ENCODE data around the gene RNMT. TPM values are rescaled to one million over a fixed set of nuclear protein-coding genes. Genes with fewer than 3 reads are reported as not detected.
"Not testable (repeated sequence)": the region's sequence is repeated elsewhere in the genome, so short reads cannot be mapped to it uniquely, and the experiment has no call there.

Gene RNMT
- total and polyA plus RNA-seq, 2 experiments from 2014 or later: 15.2 to 39.4 TPM

DNA sequence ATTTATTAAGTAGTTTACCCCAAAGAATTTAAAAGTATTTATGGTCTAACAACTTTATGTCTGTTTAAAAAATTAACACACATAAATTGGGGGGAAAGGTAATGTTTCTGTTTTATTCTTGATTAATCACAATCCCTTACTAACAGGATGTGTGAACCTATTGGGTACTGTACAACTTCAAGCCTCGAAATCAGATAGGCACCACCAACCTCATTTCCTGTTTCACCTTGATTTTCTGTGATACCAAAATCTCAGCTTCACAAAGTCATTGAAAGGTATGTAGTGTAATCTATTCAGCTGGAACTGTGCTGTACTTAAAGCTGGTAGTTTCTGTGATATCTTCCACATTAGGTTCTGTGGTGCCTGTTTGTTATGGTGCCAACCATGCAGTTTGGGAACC, 4.0 kb downstream of the RNMT start:
- TF ChIP-seq EZH2 (IDR thresholded peaks at IDR 0.05; ENCODE audit: insufficient read depth, poor library complexity, severe bottlenecking) (no peak), EZH2phosphoT487 (IDR thresholded peaks at IDR 0.05; ENCODE audit: insufficient read depth, low read depth) (no peak)
- peaks cover 91% of the 10 kb centered on the region for H3K79me2 ChIP-seq (ENCODE audit: insufficient read depth)
- 0 out of 2 replicates have a peak, but pooled peaks cover 4% of the 10 kb centered on the region for H3F3A ChIP-seq (ENCODE audit: insufficient read depth)
- H4K20me1 ChIP-seq (ENCODE audit: insufficient read depth): no peaks in the 10 kb centered on the region; the same call in 1 of the 2 replicates
- H2AFZ ChIP-seq: no peak overlapping the region
- H3K4me2 ChIP-seq (ENCODE audit: unreplicated experiment): no peak overlapping the region
- in situ Hi-C loops (cut with MboI): no loop called here
- no peaks in the 10 kb centered on the region for H3K9me2 ChIP-seq (ENCODE audit: insufficient read depth)
- peaks cover 8% of the 10 kb centered on the region for H3K4me1 ChIP-seq (ENCODE audit: insufficient read depth)
- WGBS, 2 experiments (ENCODE audit: low coverage in 1 of 2, low lambda C conversion rate in 2 of 2, missing lambda C conversion rate in 2 of 2): 91 to 100% methylated on average over 1 of the region's 1 CpG
- no peak overlapping the region for H3K27ac ChIP-seq
- H3K27me3 ChIP-seq (replicated peaks; ENCODE audit: insufficient read depth): no peaks in the 10 kb centered on the region
- DNase-seq: no peak
- H3K9me3 ChIP-seq (ENCODE audit: low read depth): no peaks in the 10 kb centered on the region
- no peak overlapping the region for H3K4me3 ChIP-seq
- H3K36me3 ChIP-seq (ENCODE audit: low read depth): peaks cover 11% of the 10 kb centered on the region
- H3K9ac ChIP-seq: no peak overlapping the region

- in situ Hi-C loops (cut with MboI): no loop called here
- no peak overlapping the region for H3K9ac ChIP-seq
- no peak overlapping the region for H3K4me2 ChIP-seq (ENCODE audit: unreplicated experiment)
- no peak overlapping the region for H3K27ac ChIP-seq
- peaks cover 47% of the 10 kb centered on the region for H3K79me2 ChIP-seq (ENCODE audit: insufficient read depth)
- no peak overlapping the region for H3K4me3 ChIP-seq
- TF ChIP-seq EZH2 (IDR thresholded peaks at IDR 0.05; ENCODE audit: insufficient read depth, poor library complexity, severe bottlenecking): no peak
- TF ChIP-seq EZH2phosphoT487 (IDR thresholded peaks at IDR 0.05; ENCODE audit: insufficient read depth, low read depth): no peak
- H3K27me3 ChIP-seq (replicated peaks; ENCODE audit: insufficient read depth): no peaks in the 10 kb centered on the region
- no peaks in the 10 kb centered on the region for H3K9me2 ChIP-seq (ENCODE audit: insufficient read depth)
- no peak overlapping the region for H2AFZ ChIP-seq
- no peaks in the 10 kb centered on the region for H3F3A ChIP-seq (ENCODE audit: insufficient read depth)
- no peaks in the 10 kb centered on the region; the same call in 1 of the 2 replicates for H4K20me1 ChIP-seq (ENCODE audit: insufficient read depth)
- H3K36me3 ChIP-seq (ENCODE audit: low read depth): peaks cover 63% of the 10 kb centered on the region
- 96 to 98% methylated on average over 2 of the region's 2 CpGs for WGBS, 2 experiments (ENCODE audit: low coverage in 1 of 2, low lambda C conversion rate in 2 of 2, missing lambda C conversion rate in 2 of 2)
- DNase-seq: no peak
- H3K4me1 ChIP-seq (ENCODE audit: insufficient read depth): no peaks in the 10 kb centered on the region
- no peaks in the 10 kb centered on the region for H3K9me3 ChIP-seq (ENCODE audit: low read depth)
Observed at GRCh38 chr18:13735681-13736080, 9.2 kb downstream of the RNMT start.

GRCh38 chr18:13745696-13746095, 19.2 kb downstream of the RNMT start:
- Histone ChIP-seq H2AFZ (no peak overlapping the region), H3K36me3 (ENCODE audit: low read depth) (peaks cover 57% of the 10 kb centered on the region), H3K27ac (no peak overlapping the region), H3K4me1 (ENCODE audit: insufficient read depth) (no peaks in the 10 kb centered on the region), H3K9me3 (ENCODE audit: low read depth) (no peaks in the 10 kb centered on the region), H3K4me2 (ENCODE audit: unreplicated experiment) (no peak overlapping the region), H3K27me3 (replicated peaks; ENCODE audit: insufficient read depth) (no peaks in the 10 kb centered on the region), H4K20me1 (ENCODE audit: insufficient read depth) (no peaks in the 10 kb centered on the region), H3K79me2 (ENCODE audit: insufficient read depth) (no peaks in the 10 kb centered on the region), H3K4me3 (no peak overlapping the region), H3K9ac (no peak overlapping the region), H3K9me2 (ENCODE audit: insufficient read depth) (no peaks in the 10 kb centered on the region), H3F3A (ENCODE audit: insufficient read depth) (no peaks in the 10 kb centered on the region)
- no peak for TF ChIP-seq EZH2 (IDR thresholded peaks at IDR 0.05; ENCODE audit: insufficient read depth, poor library complexity, severe bottlenecking)
- no peak for TF ChIP-seq EZH2phosphoT487 (IDR thresholded peaks at IDR 0.05; ENCODE audit: insufficient read depth, low read depth)
- 60 to 69% methylated on average over 3 of the region's 3 CpGs for WGBS, 2 experiments (ENCODE audit: low coverage in 1 of 2, low lambda C conversion rate in 2 of 2, missing lambda C conversion rate in 2 of 2)
- DNase-seq: no peak
- in situ Hi-C loops (cut with MboI): loop anchor here (10.0 kb wide), 1 partner anchor 61 kb away; no protein-coding TSS in a partner anchor

DNA sequence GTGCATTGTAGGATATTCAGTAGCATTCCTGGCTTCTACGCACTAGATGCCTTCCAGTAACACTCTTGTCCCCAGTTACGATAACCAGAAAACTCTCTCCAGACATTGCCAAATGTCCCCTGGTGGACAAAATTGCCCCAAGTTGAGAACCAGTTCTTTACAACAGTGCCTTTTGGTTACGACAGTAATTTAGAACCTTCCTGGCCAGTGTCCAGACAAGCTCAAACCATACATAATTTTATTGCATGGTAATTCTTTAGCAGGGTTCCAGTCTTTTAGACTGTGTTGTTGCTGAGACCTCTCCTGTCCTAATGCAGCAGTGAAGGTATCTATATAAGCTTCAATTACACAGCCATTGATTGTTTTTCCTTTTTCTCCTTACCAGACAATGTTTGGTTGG, 20.2 kb downstream of the RNMT start:
- WGBS, 2 experiments (ENCODE audit: low coverage in 1 of 2, low lambda C conversion rate in 2 of 2, missing lambda C conversion rate in 2 of 2): 96 to 100% methylated on average over 3 of the region's 3 CpGs
- Histone ChIP-seq H2AFZ (no peak overlapping the region), H3K36me3 (ENCODE audit: low read depth) (peaks cover 48% of the 10 kb centered on the region), H3K4me2 (ENCODE audit: unreplicated experiment) (no peak overlapping the region), H3K27me3 (replicated peaks; ENCODE audit: insufficient read depth) (no peaks in the 10 kb centered on the region), H3K9ac (no peak overlapping the region), H3K9me2 (ENCODE audit: insufficient read depth) (no peaks in the 10 kb centered on the region), H3K4me1 (ENCODE audit: insufficient read depth) (no peaks in the 10 kb centered on the region), H3K79me2 (ENCODE audit: insufficient read depth) (no peaks in the 10 kb centered on the region), H3K27ac (no peak overlapping the region), H4K20me1 (ENCODE audit: insufficient read depth) (no peaks in the 10 kb centered on the region), H3K4me3 (no peak overlapping the region), H3F3A (ENCODE audit: insufficient read depth) (no peaks in the 10 kb centered on the region), H3K9me3 (ENCODE audit: low read depth) (no peaks in the 10 kb centered on the region)
- in situ Hi-C loops (cut with MboI): loop anchor here (10.0 kb wide), 1 partner anchor 62 kb away; no protein-coding TSS in a partner anchor
- TF ChIP-seq EZH2 (IDR thresholded peaks at IDR 0.05; ENCODE audit: insufficient read depth, poor library complexity, severe bottlenecking): no peak
- TF ChIP-seq EZH2phosphoT487 (IDR thresholded peaks at IDR 0.05; ENCODE audit: insufficient read depth, low read depth): no peak
- no peak for DNase-seq

DNA sequence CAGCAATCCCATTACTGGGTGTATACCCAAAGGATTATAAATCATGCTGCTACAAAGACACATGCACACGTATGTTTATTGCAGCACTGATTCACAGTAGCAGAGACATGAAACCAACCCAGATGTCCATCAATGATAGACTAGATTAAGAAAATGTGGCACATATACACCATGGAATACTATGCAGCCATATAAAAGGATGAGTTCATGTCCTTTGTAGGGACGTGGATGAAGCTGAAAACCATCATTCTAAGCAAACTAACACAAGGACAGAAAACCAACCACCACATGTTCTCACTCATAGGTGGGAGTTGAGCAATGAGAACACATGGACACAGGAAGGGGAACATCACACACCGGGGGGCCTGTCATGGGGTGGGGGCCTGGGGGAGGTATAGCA, 25.1 kb downstream of the RNMT start:
- H2AFZ ChIP-seq; DNase-seq; H3K4me1 ChIP-seq (ENCODE audit: insufficient read depth); H3K27me3 ChIP-seq (replicated peaks; ENCODE audit: insufficient read depth); H3K9me2 ChIP-seq (ENCODE audit: insufficient read depth); H3K4me3 ChIP-seq; H3K9ac ChIP-seq; H3K4me2 ChIP-seq (ENCODE audit: unreplicated experiment); H3K9me3 ChIP-seq (ENCODE audit: low read depth); H3K79me2 ChIP-seq (ENCODE audit: insufficient read depth); H3F3A ChIP-seq (ENCODE audit: insufficient read depth); H4K20me1 ChIP-seq (ENCODE audit: insufficient read depth); H3K27ac ChIP-seq: not testable (repeated sequence)
- 96 to 100% methylated on average over 3 of the region's 3 CpGs for WGBS, 2 experiments (ENCODE audit: low coverage in 1 of 2, low lambda C conversion rate in 2 of 2, missing lambda C conversion rate in 2 of 2)
- peaks cover 55% of the 10 kb centered on the region for H3K36me3 ChIP-seq (ENCODE audit: low read depth)
- in situ Hi-C loops (cut with MboI): loop anchor here (25.0 kb wide), 1 partner anchor 111 kb away; no protein-coding TSS in a partner anchor

All from GM23248 (cell line).